GM19372 (cell line): ENCODE measurements around the gene RBFOX2.
"Not testable (repeated sequence)": the region's sequence is repeated elsewhere in the genome, so short reads cannot be mapped to it uniquely, and the experiment has no call there.

ENCODE experiments used
- ATAC-seq: cut with Tn5 transposase; IDR thresholded peaks from one replicate; pipeline ENCODE4 v1.9.1; 2021; ENCODE audit warnings: mild to moderate bottlenecking, low read depth, moderate library complexity; ENCODE audit not compliant: unreplicated experiment

RBFOX2 gene

DNA sequence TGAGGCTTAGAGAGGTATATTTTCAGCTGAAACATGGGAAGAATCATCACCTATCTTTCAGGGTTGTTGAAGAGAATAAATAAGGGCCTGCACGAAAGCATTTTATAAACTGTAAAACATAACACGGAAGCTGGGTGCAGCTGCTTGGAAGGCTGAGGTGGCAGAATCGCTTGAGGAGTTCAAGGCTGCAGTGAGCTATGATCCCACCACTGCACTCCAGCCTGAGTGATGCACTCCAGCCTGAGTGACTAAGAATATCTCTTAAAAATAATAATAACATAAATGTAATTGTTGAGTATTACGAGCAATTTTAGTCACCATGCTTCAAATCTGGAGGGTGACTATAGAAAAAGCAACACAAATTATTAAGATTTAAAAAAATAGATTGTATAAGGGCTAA is 16.3 kb downstream of the RBFOX2 start:
- ATAC-seq = no peak

DNA sequence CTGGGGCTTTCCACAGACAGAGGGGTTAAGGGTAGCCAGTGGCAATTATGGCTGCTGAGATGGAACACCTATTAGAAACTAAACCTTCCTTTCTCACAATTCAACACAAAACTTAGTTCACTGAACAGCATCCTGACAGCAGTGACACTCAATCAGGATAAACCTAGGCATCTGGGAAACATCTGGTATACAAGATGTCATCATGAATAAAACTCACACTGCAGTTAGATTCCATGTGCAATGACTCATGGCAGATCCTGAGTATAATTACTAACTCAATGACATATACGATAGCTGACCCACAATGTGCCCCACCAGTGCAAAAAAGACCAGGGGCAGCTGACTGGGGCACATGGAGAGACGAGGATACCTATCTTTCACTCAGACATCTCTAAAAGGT is 17.7 kb downstream of the RBFOX2 start:
- no peak for ATAC-seq

DNA sequence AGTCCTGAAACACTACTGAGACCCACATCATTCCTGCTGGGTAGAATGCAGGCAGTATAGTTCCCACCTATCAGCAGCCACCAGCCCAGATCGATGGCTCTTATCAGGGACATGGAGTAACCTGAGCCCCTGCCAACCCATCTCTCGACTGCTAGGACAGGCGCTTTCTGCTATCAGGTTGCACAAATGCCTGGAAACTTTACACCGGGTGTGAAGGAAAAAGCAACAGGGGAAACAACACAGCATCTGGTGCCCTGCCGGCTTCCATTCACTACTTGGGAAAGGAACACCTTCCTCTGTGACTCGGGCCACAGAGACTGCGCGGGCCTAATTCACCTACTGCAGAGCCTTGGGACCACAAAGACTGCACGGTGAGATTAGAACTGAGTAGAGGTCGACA is 18.5 kb downstream of the RBFOX2 start:
- no peak for ATAC-seq

DNA sequence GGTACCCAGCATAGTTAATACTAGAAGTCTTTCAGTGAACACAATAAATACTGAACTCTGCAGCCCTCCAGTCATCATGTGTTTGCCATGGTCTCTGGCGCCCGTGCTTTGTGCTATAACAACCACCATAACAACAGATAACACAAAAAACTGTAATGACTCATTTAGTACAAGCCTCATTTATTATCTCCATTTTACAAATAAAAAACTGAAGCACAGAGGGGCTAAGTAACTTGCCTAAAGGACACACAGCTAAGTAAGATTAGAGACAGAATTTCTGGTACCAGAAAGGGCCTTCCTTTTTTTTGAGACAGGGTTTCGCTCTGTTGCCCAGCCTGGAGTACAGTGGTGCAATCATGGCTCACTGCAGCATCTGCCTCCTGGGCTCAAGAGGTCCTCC is 19.5 kb downstream of the RBFOX2 start:
- no peak for ATAC-seq

DNA sequence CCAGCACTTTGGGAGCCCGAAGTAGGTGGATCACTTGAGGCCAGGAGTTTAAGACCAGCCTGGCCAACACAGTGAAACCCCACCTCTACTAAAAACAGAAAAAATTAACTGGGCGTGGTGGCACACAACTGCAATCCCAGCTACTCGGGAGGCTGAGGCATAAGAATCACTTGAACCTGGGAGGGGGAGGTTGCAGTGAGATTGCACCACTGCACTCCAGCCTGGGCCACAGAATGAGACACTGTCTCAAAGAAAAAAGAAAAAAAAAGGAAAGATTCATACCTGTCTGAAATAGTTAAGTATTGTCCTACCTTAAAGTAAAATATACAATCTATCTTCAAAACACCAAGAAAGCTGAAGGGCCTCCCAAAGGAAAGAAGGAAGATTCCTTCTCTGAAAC is 20.1 kb downstream of the RBFOX2 start:
- ATAC-seq = no peak

DNA sequence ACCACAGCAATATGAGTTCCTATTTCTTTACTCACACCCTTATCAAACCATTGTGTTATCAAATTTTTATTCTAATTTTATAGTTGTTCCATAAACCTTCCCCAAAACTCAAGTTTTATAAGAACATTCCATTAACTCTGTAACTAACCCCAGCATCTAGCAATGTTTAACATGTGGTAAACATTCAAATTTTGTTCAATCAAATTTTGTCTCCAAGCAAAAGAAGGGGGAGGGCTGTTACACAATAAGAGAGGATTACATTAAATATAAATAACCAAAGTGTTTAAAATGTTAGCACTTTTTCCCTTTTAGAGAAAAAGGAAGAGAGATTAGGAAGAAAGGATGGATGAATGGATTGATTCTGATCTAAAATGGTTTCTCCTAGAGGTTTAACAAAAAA is 20.5 kb downstream of the RBFOX2 start:
- ATAC-seq = no peak

DNA sequence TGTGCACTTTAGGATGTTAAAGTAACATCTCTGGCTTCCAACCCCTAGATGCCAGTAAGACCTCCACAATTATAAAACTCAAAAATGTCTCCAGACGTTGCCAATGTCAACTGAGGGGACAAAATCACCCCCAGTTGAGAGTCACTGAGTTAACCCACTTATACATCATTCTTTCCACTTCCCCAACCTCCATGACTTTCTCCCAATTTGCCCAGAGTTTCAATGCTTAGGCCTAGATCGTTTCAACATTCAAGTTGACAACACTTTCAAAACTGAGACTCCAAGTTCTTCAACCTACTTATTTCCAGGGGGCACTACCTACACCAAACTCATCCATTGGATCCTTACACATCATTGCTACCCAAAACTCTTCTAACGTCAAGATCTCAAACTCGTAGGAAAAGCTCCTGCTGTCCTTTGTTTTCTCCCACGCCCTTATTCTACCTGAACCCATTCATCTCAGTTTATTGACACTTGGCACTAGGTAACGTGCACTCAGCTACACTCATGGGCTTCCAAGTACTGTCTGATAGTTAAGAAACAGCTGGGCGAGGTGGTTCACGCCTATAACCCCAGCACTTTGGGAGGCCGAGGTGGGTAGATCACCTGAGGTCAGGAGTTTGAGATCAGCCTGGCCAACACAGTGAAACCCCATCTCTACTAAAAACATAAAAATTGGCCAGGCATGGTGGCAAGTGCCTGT is 24.5 kb downstream of the RBFOX2 start:
- no peak for ATAC-seq

DNA sequence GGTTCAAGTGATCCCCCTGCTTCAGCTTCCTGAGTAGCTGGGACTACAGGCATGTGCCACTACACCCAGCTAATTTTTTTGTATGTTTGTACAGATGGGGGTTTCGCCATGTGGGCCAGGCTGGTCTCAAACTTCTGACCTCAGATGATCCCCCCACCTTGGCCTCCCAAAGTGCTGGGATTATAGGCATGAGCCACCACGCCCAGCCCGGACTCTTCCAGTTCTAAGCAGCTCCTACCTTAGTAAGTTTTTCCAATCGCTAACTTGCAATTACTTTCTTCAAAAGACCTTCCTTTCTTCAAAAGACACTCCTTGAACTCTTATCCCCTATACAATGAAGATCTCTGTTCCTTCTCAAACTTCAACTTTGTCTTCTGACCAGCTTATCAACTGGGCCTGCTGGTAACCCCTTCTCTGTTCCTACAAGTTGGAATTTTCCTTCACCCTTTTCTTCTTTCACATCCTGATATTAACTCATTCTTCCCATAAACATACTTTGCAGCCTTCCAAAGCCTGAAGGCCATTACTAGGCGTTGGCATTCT is 25.8 kb downstream of the RBFOX2 start:
- no peak for ATAC-seq

DNA sequence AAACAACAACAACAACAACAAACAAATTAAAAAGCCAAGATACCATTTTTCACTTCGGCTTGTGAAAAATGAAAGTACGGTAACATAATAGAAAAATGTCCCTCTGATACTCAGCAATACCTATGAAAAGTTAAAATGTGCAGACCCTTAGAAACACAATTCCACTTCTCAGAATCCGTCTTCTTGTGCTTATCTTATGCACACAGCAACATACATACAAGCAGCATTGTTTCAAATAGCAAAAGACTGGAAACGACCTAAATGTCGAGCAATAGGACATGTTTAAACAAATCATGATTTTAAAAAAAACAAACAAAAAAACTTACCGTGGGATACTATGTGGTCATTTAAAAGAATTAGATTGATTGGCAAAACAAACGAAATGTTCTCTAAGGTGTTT is 26.5 kb downstream of the RBFOX2 start:
- ATAC-seq = no peak

DNA sequence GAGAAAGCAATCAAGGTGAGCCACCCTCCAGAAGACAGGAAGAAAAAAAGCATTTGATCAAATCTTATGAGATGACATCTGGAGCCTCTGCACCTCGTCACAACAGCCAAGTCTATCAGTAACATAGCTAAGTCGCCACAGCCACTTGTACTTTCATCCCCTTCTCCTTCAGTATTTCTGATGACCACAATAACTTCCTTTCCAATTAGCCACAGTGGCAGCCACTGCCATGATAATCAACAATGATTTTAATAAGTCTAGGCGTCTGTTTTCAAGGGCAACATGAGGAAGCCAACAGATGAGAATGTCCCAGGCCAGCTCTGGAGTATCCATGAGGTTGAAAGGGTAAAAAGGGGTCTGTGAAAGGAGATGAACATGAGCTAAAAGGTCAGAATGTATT is 29.9 kb downstream of the RBFOX2 start:
- no peak for ATAC-seq

DNA sequence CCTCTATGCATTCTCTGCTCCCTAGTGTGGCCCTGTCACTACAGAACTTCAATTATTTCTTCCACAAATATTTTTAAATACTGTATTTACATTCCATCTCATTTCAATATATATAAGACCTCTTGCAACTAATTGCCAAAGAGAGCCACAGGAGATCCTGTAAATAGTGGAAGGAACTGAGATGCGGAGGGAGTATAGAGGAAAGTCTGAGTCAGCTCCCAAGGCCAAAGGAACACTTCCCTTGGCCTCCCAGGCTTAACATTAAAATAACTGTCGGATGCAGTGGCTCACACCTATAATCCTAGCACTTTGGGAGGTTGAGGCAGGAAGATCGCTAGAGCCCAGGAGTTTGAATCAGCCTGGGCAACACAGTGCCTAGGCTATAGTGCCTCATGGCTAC is 31.2 kb downstream of the RBFOX2 start:
- ATAC-seq = no peak

DNA sequence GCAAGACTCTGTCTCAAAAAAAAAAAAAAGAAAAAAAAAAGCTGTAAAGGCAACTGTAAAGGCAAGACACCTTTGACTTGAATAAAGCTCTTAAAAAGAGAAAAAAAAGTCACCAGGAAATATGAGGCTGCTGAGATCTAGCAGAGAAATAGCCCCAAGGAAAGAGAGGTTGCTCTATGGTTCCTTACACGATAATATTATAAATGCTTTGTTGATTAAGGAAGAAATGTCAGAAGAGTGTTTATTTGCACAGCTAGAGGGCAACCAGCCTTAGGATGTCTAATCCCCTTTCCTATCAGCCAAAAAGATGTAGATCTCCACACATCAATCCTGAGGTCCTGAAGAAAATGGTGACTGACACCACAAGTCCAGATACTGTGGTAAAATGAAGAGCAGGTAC is 32.0 kb downstream of the RBFOX2 start:
- no peak for ATAC-seq

DNA sequence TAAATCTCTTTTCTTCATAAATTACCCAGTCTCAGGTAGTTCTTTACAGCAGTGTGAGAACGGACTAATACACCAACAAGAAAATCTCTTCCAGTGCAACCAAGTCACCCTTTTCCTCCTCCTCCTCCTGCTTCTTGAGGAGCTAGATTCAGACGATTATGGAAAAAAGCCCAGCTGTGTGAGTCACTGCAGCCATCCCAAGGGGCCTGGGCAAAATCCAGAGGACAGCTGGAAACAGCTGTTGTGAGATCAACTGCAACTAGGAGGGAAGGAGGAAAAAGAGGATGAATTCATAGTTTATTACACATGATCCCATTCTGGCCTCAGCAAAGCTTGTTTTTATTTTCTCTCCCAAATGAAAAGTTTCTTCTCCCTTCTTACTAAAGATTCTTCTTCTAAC is 32.9 kb downstream of the RBFOX2 start:
- ATAC-seq = no peak

DNA sequence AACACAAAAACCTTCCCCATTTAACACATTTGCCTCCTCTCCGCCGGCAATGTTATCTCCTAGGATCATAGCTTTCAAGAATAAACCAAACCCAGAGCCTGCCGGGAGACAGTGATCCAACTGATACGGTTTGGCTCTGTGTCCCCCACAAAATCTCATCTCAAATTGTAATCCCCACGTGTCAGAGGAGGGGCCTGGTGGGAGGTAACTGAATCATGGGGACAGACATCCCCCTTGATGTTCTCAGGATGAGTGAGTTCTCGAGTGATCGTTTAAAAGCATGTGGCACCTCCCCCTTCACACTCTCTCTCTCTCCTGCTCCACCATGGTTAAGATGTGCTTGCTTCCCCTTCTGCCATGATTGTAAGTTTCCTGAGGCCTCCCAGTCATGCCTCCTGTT is 33.3 kb downstream of the RBFOX2 start:
- no peak for ATAC-seq

DNA sequence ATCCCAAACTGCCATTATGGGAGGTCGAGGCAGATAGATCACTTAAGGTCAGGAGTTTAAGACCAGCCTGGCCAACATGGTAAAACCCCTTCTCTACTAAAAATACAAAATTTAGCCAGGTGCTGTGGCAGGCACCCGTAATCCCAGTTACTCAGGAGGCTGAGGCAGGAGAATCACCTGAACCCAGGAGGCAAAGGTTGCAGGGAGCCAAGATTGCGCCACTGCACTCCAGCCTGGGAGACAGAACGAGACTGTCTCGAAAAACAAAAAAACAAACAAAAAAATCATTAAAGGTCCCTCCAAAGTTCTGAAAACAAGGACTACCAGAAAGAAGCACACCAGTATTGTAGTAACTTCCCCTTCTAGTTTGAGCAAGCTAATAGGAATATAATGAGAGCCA is 34.9 kb downstream of the RBFOX2 start:
- ATAC-seq = not testable (repeated sequence)

DNA sequence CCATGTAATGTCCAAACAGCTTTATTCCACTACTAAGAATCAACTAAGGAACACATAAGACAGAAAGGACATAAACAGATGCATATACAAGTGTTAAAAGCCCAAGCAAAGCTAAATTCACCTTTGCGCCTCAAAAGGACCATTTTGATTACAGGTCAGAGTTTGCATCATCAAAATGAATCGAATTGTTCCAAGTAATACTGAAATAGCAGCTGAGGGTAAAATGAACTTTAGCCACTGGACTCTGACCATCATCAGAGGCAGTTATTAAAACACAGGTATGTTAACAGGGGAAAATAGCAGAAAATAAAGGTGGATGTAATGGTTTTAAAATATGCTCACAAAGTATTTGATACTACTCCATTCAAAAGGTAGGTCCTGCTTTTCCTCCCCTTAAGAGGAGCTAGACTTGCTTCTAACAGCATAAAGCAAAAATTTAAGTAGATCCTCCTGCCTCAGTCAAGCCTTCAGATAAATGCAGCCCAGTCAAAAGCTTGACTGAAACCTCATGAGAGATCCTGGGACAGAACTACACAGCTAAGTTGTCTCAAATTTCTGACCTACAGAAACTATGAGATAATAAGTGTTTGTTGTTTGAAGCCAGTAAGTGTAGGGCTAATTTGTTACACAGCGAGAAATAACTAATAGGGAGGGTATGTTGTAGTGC is 35.4 kb downstream of the RBFOX2 start:
- no peak for ATAC-seq

DNA sequence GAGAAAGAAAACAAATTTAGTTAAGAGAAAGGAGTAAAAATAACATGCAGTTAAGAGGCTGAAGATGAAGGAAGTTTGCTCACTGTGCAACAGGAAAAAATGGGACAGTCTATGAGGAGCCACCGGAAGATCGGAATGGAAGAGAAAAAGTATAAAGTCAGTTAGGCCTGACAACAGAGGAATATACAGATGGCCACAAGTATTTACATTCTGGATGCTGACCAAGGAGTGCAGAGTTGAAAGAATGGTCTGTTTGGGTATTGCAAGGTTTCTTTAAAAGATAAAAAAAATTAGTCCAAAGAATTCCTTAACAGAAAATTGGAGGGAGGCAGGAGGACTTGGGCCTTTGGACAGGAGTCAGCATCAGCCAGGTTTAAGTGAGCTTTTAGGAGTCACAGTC is 37.5 kb downstream of the RBFOX2 start:
- ATAC-seq = no peak

DNA sequence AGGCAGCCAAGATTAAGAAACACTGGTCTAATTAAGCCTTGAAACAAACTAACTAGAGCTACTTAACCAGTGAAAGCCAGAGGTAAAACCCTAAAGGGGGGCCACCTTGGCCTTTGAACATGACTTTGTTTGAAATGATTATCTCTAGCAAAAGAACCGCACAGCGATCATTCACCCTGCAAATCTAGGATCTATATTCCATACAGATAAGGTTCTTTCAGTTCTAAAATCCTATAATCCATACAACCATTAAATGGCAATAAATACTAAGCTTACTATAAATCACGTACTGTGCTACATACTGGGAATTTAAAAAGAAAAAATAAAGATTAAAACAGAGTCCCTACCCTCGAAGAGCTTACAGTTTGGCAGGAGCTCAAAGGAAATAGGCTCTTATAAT is 40.6 kb downstream of the RBFOX2 start:
- ATAC-seq = no peak

DNA sequence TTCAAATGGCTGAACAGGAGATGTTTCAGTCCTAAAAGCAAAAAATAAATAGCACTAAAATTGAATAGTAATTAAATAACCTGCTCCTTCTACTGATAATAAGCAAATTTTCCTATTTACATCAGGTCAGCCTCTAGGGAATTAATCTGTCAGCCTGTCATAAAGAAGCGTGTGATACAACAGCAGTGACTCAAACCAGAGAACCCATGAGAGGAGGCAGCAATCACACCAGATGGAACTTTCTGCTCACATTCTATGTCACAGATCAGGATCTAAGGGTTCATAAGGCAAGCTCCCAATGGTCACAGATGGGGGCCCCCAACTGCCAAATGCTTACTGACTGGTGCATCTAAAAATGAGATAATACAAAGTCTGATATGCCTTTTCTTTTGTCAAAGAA is 41.1 kb downstream of the RBFOX2 start:
- no peak for ATAC-seq

DNA sequence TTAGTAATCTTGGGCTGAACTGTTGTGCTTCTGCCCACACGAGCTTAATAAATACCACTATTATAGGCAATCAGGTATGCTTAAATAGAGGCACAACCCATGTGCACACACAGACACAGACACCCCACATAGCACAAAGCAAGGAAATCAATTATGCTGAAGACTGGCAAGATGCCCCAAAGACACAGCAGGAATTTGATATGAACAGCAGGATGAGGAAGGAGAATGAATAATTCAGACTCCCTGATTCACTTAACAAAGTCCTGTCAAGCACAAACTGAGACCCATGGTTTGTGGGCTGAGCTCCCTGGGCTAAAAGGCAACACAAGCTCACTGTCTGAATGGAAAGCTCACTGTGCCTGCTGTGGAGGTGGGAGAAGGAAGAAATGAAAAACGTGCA is 42.5 kb downstream of the RBFOX2 start:
- ATAC-seq = no peak

DNA sequence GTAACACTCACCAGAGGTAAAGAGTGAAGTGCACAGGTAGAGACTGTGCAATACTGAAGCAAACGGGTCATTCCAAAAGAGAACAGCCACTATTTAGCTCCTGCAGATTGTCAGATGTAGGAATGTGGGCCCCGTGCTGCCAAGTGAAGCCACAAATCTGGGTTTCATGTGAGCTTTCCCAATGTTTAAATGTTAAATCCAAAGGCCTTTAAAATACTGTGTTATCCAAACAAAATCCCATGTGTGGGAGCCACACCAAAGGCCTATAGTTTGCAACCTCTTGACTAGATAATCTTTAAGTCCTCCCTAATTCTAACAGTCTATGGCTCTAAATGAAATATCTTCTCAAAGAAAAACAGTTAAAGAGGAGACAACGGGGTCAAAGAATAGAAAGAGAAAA is 43.3 kb downstream of the RBFOX2 start:
- no peak for ATAC-seq
